GM12878 (cell line): ENCODE measurements around the gene PVALEF. TPM values are rescaled to one million over a fixed set of nuclear protein-coding genes. Genes with fewer than 3 reads are reported as not detected.

Source experiments
- ATAC-seq: fragments of 200-7000 bp; cut with Tn5 transposase; 3 replicates; pipeline ENCODE4 v1.9.1; 2020; ENCODE audit warnings: mild to moderate bottlenecking, moderate library complexity
- BruUV-seq: library from RNA; stranded (reverse); fragments of 400-500 nt; replicated peaks from 2 replicates; lab custom pipeline; 2021; lab: Mats Ljungman, UMichigan
- CTCF ChIA-PET: fragments of 300-600 bp; sonication (Branson Sonifier 250); formaldehyde crosslinking; extraction: SDS; loops from one replicate; lab custom pipeline; 2021; ENCODE audit warnings: inconsistent platforms; lab: Yijun Ruan, JAX
- POLR2A ChIA-PET: fragments of 350-600 bp; formaldehyde crosslinking; extraction: SDS; loops from one replicate; lab custom pipeline; 2021; ENCODE audit warnings: inconsistent platforms; lab: Charles Lee
- RAD21 ChIA-PET: fragments of 300-600 bp; sonication (Branson Sonifier 250); formaldehyde crosslinking; loops from one replicate; lab custom pipeline; 2023; ENCODE audit warnings: antibody characterized with exemption; ENCODE audit not compliant: unreplicated experiment; lab: Charles Lee
- SMC1A ChIA-PET: fragments of 300-600 bp; sonication (Branson Sonifier 250); formaldehyde crosslinking; loops from one replicate; lab custom pipeline; 2023; ENCODE audit not compliant: unreplicated experiment, uncharacterized antibody; lab: Charles Lee
- DNase-seq: peaks from one replicate; pipeline ENCODE4 v3.0.0-alpha.2; 2011; ENCODE audit warnings: low read depth, low spot score
- FAIRE-seq: peaks from 3 replicates; lab custom pipeline; 2011; peaks lifted over from hg19 to GRCh38; lab: Jason Lieb, UNC
- H2AFZ ChIP-seq: 2 replicates; pipeline ENCODE4 v1.6.0; 2011; ENCODE audit warnings: low read depth, low read length, control low read depth; ENCODE audit not compliant: control insufficient read depth
- H3K27ac ChIP-seq: 2 replicates; pipeline ENCODE4 v1.5.1; 2011; ENCODE audit warnings: control low read depth; ENCODE audit not compliant: control insufficient read depth, insufficient read depth
- H3K27me3 ChIP-seq, 2 experiments: replicated peaks in 1 of 2; 2 replicates each; pipeline versions ENCODE4 v1.6.0 to v1.6.1; 2011; ENCODE audit warnings: low read length in 1 of 2; ENCODE audit not compliant: control insufficient read depth in 2 of 2, insufficient read depth in 2 of 2
- H3K36me3 ChIP-seq, 2 experiments: 2 replicates each; pipeline ENCODE4 v1.5.1; 2011; ENCODE audit warnings: low read length in 1 of 2; ENCODE audit not compliant: control insufficient read depth in 2 of 2, insufficient read depth in 2 of 2
- H3K4me1 ChIP-seq: 2 replicates; pipeline ENCODE4 v1.6.1; 2011; ENCODE audit warnings: mild to moderate bottlenecking, low read length, moderate library complexity, mixed read lengths; ENCODE audit not compliant: control insufficient read depth, insufficient read depth
- H3K4me2 ChIP-seq: 2 replicates; pipeline ENCODE4 v1.6.0; 2011; ENCODE audit warnings: control low read depth; ENCODE audit not compliant: control insufficient read depth, insufficient read depth
- H3K4me3 ChIP-seq: fragments of 200-600 bp; sonication (generic); 2 replicates; pipeline ENCODE4 v1.5.1; 2016
- H3K79me2 ChIP-seq: 2 replicates; pipeline ENCODE4 v1.6.0; 2011; ENCODE audit warnings: low read length; ENCODE audit not compliant: control insufficient read depth, insufficient read depth
- H3K9ac ChIP-seq: 2 replicates; pipeline ENCODE4 v1.8.0; 2011; ENCODE audit warnings: low read length, control low read depth, mixed read lengths; ENCODE audit not compliant: control insufficient read depth, insufficient read depth
- H3K9me3 ChIP-seq: replicated peaks from 3 replicates; pipeline ENCODE4 v1.5.1; 2011; ENCODE audit warnings: mild to moderate bottlenecking, low read length; ENCODE audit not compliant: control insufficient read depth, insufficient read depth
- H4K20me1 ChIP-seq: 2 replicates; pipeline ENCODE4 v1.6.0; 2011; ENCODE audit not compliant: control insufficient read depth, insufficient read depth
- BHLHE40 ChIP-seq, 2 experiments: fragments of 450-650 bp in 1 of 2; IDR thresholded peaks; 2 replicates each; pipeline ENCODE4 v1.6.1; 2011 to 2017; ENCODE audit warnings: low read depth in 2 of 2, borderline replicate concordance in 1 of 2, improper control_type of control experiment in 1 of 2, low read length in 1 of 2, mild to moderate bottlenecking in 1 of 2
- CBFB ChIP-seq: IDR thresholded peaks from 2 replicates; pipeline ENCODE4 v1.6.1; 2016; ENCODE audit warnings: antibody characterized with exemption, low read depth
- CHD2 ChIP-seq: IDR thresholded peaks from 2 replicates; pipeline ENCODE4 v1.6.1; 2011; ENCODE audit warnings: low read depth, low read length, improper control_type of control experiment, borderline replicate concordance
- FOS ChIP-seq: IDR thresholded peaks from 3 replicates; pipeline ENCODE4 v1.6.1; 2011; ENCODE audit warnings: borderline replicate concordance; ENCODE audit not compliant: insufficient read length; ENCODE audit errors: extremely low read depth
- IRF4 ChIP-seq: IDR thresholded peaks from 2 replicates; pipeline ENCODE4 v1.6.1; 2011; ENCODE audit warnings: low read depth, low read length
- KDM1A ChIP-seq: fragments of 200-600 bp; sonication (generic); IDR thresholded peaks from 2 replicates; pipeline ENCODE4 v1.6.1; 2016; ENCODE audit warnings: borderline replicate concordance
- KLF5 ChIP-seq: fragments of 450-650 bp; IDR thresholded peaks from 2 replicates; pipeline ENCODE4 v1.6.1; 2014; ENCODE audit warnings: mild to moderate bottlenecking; ENCODE audit not compliant: partially characterized antibody
- MXI1 ChIP-seq: fragments of 150-350 bp; IDR thresholded peaks from 2 replicates; pipeline ENCODE4 v1.6.1; 2011; ENCODE audit warnings: low read depth, mild to moderate bottlenecking, inconsistent platforms, low read length, improper control_type of control experiment
- NR2C2 ChIP-seq: IDR thresholded peaks from 2 replicates; pipeline ENCODE4 v1.6.1; 2011; ENCODE audit warnings: borderline replicate concordance, low read depth; ENCODE audit not compliant: control insufficient read depth, insufficient read length
- NR2F1 ChIP-seq: fragments of 450-650 bp; conservative IDR thresholded peaks from 2 replicates; pipeline ENCODE4 v1.6.1; 2017; ENCODE audit warnings: mild to moderate bottlenecking
- POU2F2 ChIP-seq: IDR thresholded peaks from 3 replicates; pipeline ENCODE4 v1.6.1; 2011; ENCODE audit warnings: low read depth, mild to moderate bottlenecking, low read length, borderline replicate concordance
- RELA ChIP-seq: fragments of 450-650 bp; IDR thresholded peaks from 2 replicates; pipeline ENCODE4 v1.8.0; 2014; ENCODE audit warnings: borderline replicate concordance; ENCODE audit not compliant: partially characterized antibody
- SMAD5 ChIP-seq: IDR thresholded peaks from 2 replicates; pipeline ENCODE4 v1.6.1; 2016; ENCODE audit warnings: antibody characterized with exemption, low read depth
- SRF ChIP-seq, 2 experiments: IDR thresholded peaks; 2 replicates each; pipeline ENCODE4 v1.6.1; 2011; ENCODE audit warnings: low read depth in 2 of 2, low read length in 2 of 2, mild to moderate bottlenecking in 1 of 2, moderate library complexity in 1 of 2
- SUZ12 ChIP-seq: fragments of 200-600 bp; sonication (generic); IDR thresholded peaks from one replicate; pipeline ENCODE4 v1.6.1; 2018; ENCODE audit warnings: antibody characterized with exemption, mild to moderate bottlenecking; ENCODE audit not compliant: unreplicated experiment
- ZNF274 ChIP-seq: IDR thresholded peaks from one replicate; pipeline ENCODE4 v1.8.0; 2011; ENCODE audit not compliant: insufficient read length, insufficient read depth
- ZNF622 ChIP-seq: fragments of 450-650 bp; IDR thresholded peaks from 2 replicates; pipeline ENCODE4 v1.6.1; 2017; ENCODE audit warnings: mild to moderate bottlenecking, inconsistent platforms
- WGBS: methylation state at CpG from one replicate; pipeline ENCODE4 v1.1.6; 2016; ENCODE audit warnings: low lambda C conversion rate; ENCODE audit not compliant: insufficient replicate concordance, insufficient coverage; ENCODE audit errors: missing lambda C conversion rate; 5-methylcytosine and 5-hydroxymethylcytosine counted together
- in situ Hi-C: fragments of 300-500 bp; cut with MboI; formaldehyde crosslinking; loops from 9 replicates; pipeline ENCODE4 v1.14.3; 2018; ENCODE audit warnings: mixed read lengths
- intact Hi-C: fragments of 100-400 bp; cut with micrococcal nuclease; formaldehyde crosslinking; loops from one replicate; pipeline ENCODE4 v1.14.2; 2022; ENCODE audit not compliant: unreplicated experiment
- polyA plus RNA-seq, 11 experiments: library from polyadenylated mRNA; depleted of rRNA in 4 of 11; unstranded in 6 of 11; stranded (reverse) in 5 of 11; fragments of >200 nt; fragmentation: Nextera tagmentation in 4 of 11; fragmentation: Illumina TruSeq in 1 of 11; extraction: Ambion mirVana in 4 of 11; extraction: Trizol in 1 of 11; gene quantifications; 1 replicate in 1 of 11; 2 replicates in 10 of 11; pipeline versions ENCODE4 v1.2.1 to v1.2.3, GENCODE V29; 2011 to 2016; ENCODE audit warnings: inconsistent platforms in 2 of 11, missing spikeins in 2 of 11, low read depth in 1 of 11
- total RNA-seq, 4 experiments: library from RNA; depleted of rRNA in 3 of 4; stranded (reverse); fragments of >200 nt in 3 of 4; fragmentation: Illumina TruSeq in 1 of 4; extraction: Trizol in 1 of 4; gene quantifications; 2 replicates each; pipeline versions ENCODE4 v1.2.1 to v1.2.3, GENCODE V29; 2013 to 2021
- TF ChIP-seq, protein P1 (sequence below): fragments of 450-650 bp; conservative IDR thresholded peaks from 2 replicates; pipeline ENCODE4 v1.6.1; 2017; ENCODE audit warnings: mild to moderate bottlenecking, moderate library complexity
- TF ChIP-seq, protein P2 (sequence below): IDR thresholded peaks from 2 replicates; pipeline ENCODE4 v1.6.1; 2012; ENCODE audit warnings: low read depth, low read length, improper control_type of control experiment
- TF ChIP-seq, protein P3 (sequence below): IDR thresholded peaks from 2 replicates; pipeline ENCODE4 v1.6.1; 2011; ENCODE audit warnings: borderline replicate concordance, low read depth, mild to moderate bottlenecking, moderate library complexity, low read length; ENCODE audit not compliant: insufficient read depth, poor library complexity, severe bottlenecking

PVALEF gene
- total and polyA plus RNA-seq, 10 of the 15 experiments (the other 5 are each of a cell fraction or from before 2014, with no cell fraction given) = not detected

DNA sequence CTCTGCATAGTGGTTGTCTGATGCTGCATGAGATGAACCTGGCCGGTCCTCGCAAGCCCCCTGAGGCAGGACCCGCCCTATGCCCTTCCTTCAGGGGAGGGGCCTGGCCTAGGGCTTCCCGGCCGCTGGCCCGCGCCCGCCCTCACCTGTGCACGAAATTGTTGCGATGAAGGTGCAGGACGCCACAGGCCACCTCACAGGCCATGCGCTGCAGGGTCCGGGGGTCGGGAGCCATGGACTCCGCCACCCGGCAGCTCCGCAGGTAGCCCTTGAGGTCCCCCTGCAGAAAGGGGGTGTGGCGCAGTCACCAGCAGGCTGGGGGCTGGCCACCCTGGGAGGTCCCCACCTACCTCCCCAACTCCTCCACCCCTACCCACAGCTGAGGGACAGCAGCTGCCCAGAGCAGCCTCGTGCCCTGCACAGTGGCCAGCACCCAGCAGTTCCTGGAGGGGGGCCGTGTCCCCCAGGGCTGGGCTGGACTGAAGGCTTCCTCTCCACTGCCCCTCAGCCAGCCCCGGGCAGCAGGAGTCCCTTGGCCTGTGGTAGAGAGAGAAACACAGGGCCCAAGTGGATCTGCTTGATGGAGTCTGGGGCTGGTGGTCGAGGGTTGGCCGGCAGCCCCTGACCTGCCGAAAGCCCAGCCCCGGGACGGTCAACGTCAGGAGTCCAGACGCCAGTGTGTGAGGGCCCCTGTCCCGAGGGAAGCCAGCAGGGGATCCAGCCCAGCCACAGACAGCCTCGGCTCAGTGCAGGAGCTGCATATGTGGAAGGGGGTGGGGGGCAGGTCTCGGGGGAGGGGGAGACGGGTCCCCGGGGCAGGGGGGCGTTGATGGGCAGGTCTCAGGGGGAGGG is 38.8 kb upstream of the PVALEF start:
- Histone ChIP-seq H3K4me2 (no peak overlapping the region), H2AFZ (no peak overlapping the region), H4K20me1 (no peaks in the 10 kb centered on the region), H3K9me3 (no peaks in the 10 kb centered on the region), H3K4me1 (no peaks in the 10 kb centered on the region), H3K79me2 (no peaks in the 10 kb centered on the region), H3K36me3 (no peaks in the 10 kb centered on the region), H3K4me3 (no peak overlapping the region), H3K27me3 (no peaks in the 10 kb centered on the region), H3K27ac (no peak overlapping the region), H3K9ac (no peak overlapping the region)
- BruUV-seq = no TSS peak
- FAIRE-seq (no peak), ATAC-seq (no peak), DNase-seq (no peak)
- intact Hi-C loops (no loop called here), in situ Hi-C loops (loop anchor here (25.0 kb wide), 1 partner anchor 361 kb away; no protein-coding TSS in a partner anchor)
- POLR2A ChIA-PET = no interaction called here
- RAD21 ChIA-PET = no interaction called here
- WGBS = 49% methylated on average over 30 of the region's 34 CpGs
- SMC1A ChIA-PET = no interaction called here
- TF ChIP-seq ZNF274 (no peak), NR2F1 (no peak), MXI1 (no peak), RELA (no peak), FOS (no peak), CHD2 (no peak), NR2C2 (no peak), ZNF622 (no peak), SMAD5 (no peak), KDM1A (no peak), SUZ12 (no peak), SRF (IDR thresholded peaks at IDR 0.05; ENCODE audit: low read depth in 2 of 2, low read length in 2 of 2) (no peak), POU2F2 (no peak), IRF4 (no peak), KLF5 (no peak), BHLHE40 (IDR thresholded peaks at IDR 0.05; ENCODE audit: borderline replicate concordance in 1 of 2, low read depth in 2 of 2, low read length in 1 of 2) (no peak), CBFB (no peak)
- TF ChIP-seq, protein P1, sequence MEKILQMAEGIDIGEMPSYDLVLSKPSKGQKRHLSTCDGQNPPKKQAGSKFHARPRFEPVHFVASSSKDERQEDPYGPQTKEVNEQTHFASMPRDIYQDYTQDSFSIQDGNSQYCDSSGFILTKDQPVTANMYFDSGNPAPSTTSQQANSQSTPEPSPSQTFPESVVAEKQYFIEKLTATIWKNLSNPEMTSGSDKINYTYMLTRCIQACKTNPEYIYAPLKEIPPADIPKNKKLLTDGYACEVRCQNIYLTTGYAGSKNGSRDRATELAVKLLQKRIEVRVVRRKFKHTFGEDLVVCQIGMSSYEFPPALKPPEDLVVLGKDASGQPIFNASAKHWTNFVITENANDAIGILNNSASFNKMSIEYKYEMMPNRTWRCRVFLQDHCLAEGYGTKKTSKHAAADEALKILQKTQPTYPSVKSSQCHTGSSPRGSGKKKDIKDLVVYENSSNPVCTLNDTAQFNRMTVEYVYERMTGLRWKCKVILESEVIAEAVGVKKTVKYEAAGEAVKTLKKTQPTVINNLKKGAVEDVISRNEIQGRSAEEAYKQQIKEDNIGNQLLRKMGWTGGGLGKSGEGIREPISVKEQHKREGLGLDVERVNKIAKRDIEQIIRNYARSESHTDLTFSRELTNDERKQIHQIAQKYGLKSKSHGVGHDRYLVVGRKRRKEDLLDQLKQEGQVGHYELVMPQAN = no peak
- TF ChIP-seq, protein P2, sequence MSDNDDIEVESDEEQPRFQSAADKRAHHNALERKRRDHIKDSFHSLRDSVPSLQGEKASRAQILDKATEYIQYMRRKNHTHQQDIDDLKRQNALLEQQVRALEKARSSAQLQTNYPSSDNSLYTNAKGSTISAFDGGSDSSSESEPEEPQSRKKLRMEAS = no peak
- TF ChIP-seq, protein P3, sequence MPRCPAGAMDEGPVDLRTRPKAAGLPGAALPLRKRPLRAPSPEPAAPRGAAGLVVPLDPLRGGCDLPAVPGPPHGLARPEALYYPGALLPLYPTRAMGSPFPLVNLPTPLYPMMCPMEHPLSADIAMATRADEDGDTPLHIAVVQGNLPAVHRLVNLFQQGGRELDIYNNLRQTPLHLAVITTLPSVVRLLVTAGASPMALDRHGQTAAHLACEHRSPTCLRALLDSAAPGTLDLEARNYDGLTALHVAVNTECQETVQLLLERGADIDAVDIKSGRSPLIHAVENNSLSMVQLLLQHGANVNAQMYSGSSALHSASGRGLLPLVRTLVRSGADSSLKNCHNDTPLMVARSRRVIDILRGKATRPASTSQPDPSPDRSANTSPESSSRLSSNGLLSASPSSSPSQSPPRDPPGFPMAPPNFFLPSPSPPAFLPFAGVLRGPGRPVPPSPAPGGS = no peak
- CTCF ChIA-PET = no interaction called here
